Activated CD4-positive, alpha-beta T cell treated with anti-CD3 and anti-CD28 coated beads, Interleukin-2, amount 10 ng/mL, durations not matched to agents 7 days and 5 days (primary cell): Measurements from ENCODE around the gene TCEAL8. TPM values are rescaled to one million over a fixed set of nuclear protein-coding genes. Genes with fewer than 3 reads are reported as not detected.
A peak's percentile ranks its signal among the peaks of the same experiment; 100 is the strongest.

Source experiments
- CTCF ChIA-PET: fragments of 350-600 bp; sonication (Branson Sonifier 250); formaldehyde crosslinking; loops from one replicate; lab custom pipeline; 2021; ENCODE audit warnings: antibody characterized with exemption; lab: Charles Lee
- POLR2A ChIA-PET: fragments of 350-600 bp; sonication (Branson Sonifier 250); formaldehyde crosslinking; loops from one replicate; lab custom pipeline; 2021; ENCODE audit warnings: antibody characterized with exemption; lab: Charles Lee
- DNase-seq: peaks from one replicate; pipeline ENCODE4 v3.0.0-alpha.2; 2020
- H3K27ac Mint-ChIP-seq: one replicate; pipeline ENCODE4 v1.8.0; 2021; ENCODE audit warnings: mild to moderate bottlenecking, moderate library complexity, mixed read lengths
- H3K27me3 Mint-ChIP-seq: one replicate; pipeline ENCODE4 v1.8.0; 2021; ENCODE audit warnings: mixed read lengths
- H3K36me3 Mint-ChIP-seq: one replicate; pipeline ENCODE4 v1.8.0; 2021; ENCODE audit warnings: low read depth, mixed read lengths
- H3K4me1 Mint-ChIP-seq: one replicate; pipeline ENCODE4 v1.8.0; 2021; ENCODE audit warnings: mixed read lengths
- H3K4me3 Mint-ChIP-seq: one replicate; pipeline ENCODE4 v1.8.0; 2021; ENCODE audit warnings: mild to moderate bottlenecking, moderate library complexity, mixed read lengths
- H3K9me3 Mint-ChIP-seq: one replicate; pipeline ENCODE4 v1.8.0; 2021; ENCODE audit warnings: mixed read lengths
- total RNA-seq, 2 experiments: library from RNA; stranded (reverse); gene quantifications; one replicate each; pipeline ENCODE4 v1.2.3, GENCODE V29; 2021

TCEAL8 gene
- total RNA-seq = 10 to 100 TPM; 35.2 to 48.1 TPM

GRCh38 chrX:103254921-103255493 lies at the start of gene TCEAL8:
TSS of gene TCEAL8 (minus strand) at chrX:103255155. CDS start at chrX:103253979, 1,176 bp downstream.
- CTCF ChIA-PET = no interaction called here
- H3K27ac Mint-ChIP-seq = peak within 1 kb of the TSS; percentile 96
- peak; percentile 71 for DNase-seq
- H3K27me3 Mint-ChIP-seq = peaks cover 8% of the 10 kb centered on the region
- H3K9me3 Mint-ChIP-seq = no peaks in the 10 kb centered on the region
- H3K4me1 Mint-ChIP-seq = peaks cover 20% of the 10 kb centered on the region
- peak within 1 kb of the TSS; percentile 91 for H3K4me3 Mint-ChIP-seq
- peaks cover 11% of the 10 kb centered on the region for H3K36me3 Mint-ChIP-seq
- POLR2A ChIA-PET = no interaction called here

GRCh38 chrX:103304705-103305104 lies 49.8 kb upstream of the TCEAL8 start:
- no peaks in the 10 kb centered on the region for H3K9me3 Mint-ChIP-seq
- ChIA-PET CTCF (no interaction called here), POLR2A (no interaction called here)
- no peak overlapping the region for H3K4me3 Mint-ChIP-seq
- H3K4me1 Mint-ChIP-seq = peaks cover 5% of the 10 kb centered on the region
- no peaks in the 10 kb centered on the region for H3K36me3 Mint-ChIP-seq
- no peak overlapping the region for H3K27ac Mint-ChIP-seq
- DNase-seq = no peak
- H3K27me3 Mint-ChIP-seq = no peaks in the 10 kb centered on the region

GRCh38 chrX:103293118-103293517 lies 38.2 kb upstream of the TCEAL8 start:
- H3K36me3 Mint-ChIP-seq = no peaks in the 10 kb centered on the region

GRCh38 chrX:103279624-103280023 lies 24.7 kb upstream of the TCEAL8 start:
- Mint-ChIP-seq H3K36me3 (no peaks in the 10 kb centered on the region), H3K27ac (no peak overlapping the region), H3K27me3 (peaks cover 41% of the 10 kb centered on the region), H3K4me3 (no peak overlapping the region), H3K9me3 (no peaks in the 10 kb centered on the region), H3K4me1 (peaks cover 3% of the 10 kb centered on the region)
- DNase-seq = no peak
- ChIA-PET POLR2A (no interaction called here), CTCF (no interaction called here)

More at GRCh38 chrX:103293118-103293517, 38.2 kb upstream of the TCEAL8 start:
- CTCF ChIA-PET = no interaction called here
- H3K4me3 Mint-ChIP-seq = no peak overlapping the region
- H3K27ac Mint-ChIP-seq = no peak overlapping the region
- H3K27me3 Mint-ChIP-seq = peaks cover 11% of the 10 kb centered on the region
- no peaks in the 10 kb centered on the region for H3K9me3 Mint-ChIP-seq
- no peak for DNase-seq
- no peaks in the 10 kb centered on the region for H3K4me1 Mint-ChIP-seq
- POLR2A ChIA-PET = no interaction called here

GRCh38 chrX:103276581-103277002 lies 21.6 kb upstream of the TCEAL8 start, which contains the start of gene TCEAL5:
TSS of gene TCEAL5 (minus strand) at chrX:103276750. CDS start at chrX:103274563, 2,187 bp downstream.
- ChIA-PET CTCF (no interaction called here), POLR2A (no interaction called here)
- Mint-ChIP-seq H3K9me3 (no peaks in the 10 kb centered on the region), H3K4me1 (peaks cover 3% of the 10 kb centered on the region), H3K27me3 (peaks cover 45% of the 10 kb centered on the region), H3K27ac (no peak within 1 kb of the TSS), H3K4me3 (no peak within 1 kb of the TSS), H3K36me3 (no peaks in the 10 kb centered on the region)
- DNase-seq = no peak

GRCh38 chrX:103275947-103276567 lies 21.1 kb upstream of the TCEAL8 start:
- DNase-seq = no peak
- Mint-ChIP-seq H3K27me3 (peaks cover 45% of the 10 kb centered on the region), H3K36me3 (no peaks in the 10 kb centered on the region), H3K4me1 (peaks cover 3% of the 10 kb centered on the region), H3K4me3 (no peak overlapping the region), H3K9me3 (no peaks in the 10 kb centered on the region), H3K27ac (no peak overlapping the region)
- ChIA-PET POLR2A (no interaction called here), CTCF (no interaction called here)

- POLR2A ChIA-PET = no interaction called here
- H3K4me3 Mint-ChIP-seq = no peak overlapping the region
- peaks cover 3% of the 10 kb centered on the region for H3K4me1 Mint-ChIP-seq
- DNase-seq = no peak
- no peak overlapping the region for H3K27ac Mint-ChIP-seq
- CTCF ChIA-PET = no interaction called here
- no peaks in the 10 kb centered on the region for H3K9me3 Mint-ChIP-seq
- H3K27me3 Mint-ChIP-seq = peaks cover 38% of the 10 kb centered on the region
- no peaks in the 10 kb centered on the region for H3K36me3 Mint-ChIP-seq
These were observed 19.3 kb upstream of the TCEAL8 start for GRCh38 chrX:103274284-103274683.

GRCh38 chrX:103258275-103258674 lies 3.3 kb upstream of the TCEAL8 start:
- peaks cover 8% of the 10 kb centered on the region for H3K36me3 Mint-ChIP-seq
- no peak for DNase-seq
- ChIA-PET CTCF (no interaction called here), POLR2A (no interaction called here)
- H3K4me1 Mint-ChIP-seq = peaks cover 19% of the 10 kb centered on the region
- peaks cover 22% of the 10 kb centered on the region for H3K27me3 Mint-ChIP-seq
- H3K9me3 Mint-ChIP-seq = no peaks in the 10 kb centered on the region
- H3K27ac Mint-ChIP-seq = no peak overlapping the region
- no peak overlapping the region for H3K4me3 Mint-ChIP-seq

- ChIA-PET CTCF (no interaction called here), POLR2A (no interaction called here)
- Mint-ChIP-seq H3K4me3 (no peak overlapping the region), H3K36me3 (peaks cover 11% of the 10 kb centered on the region), H3K4me1 (peaks cover 20% of the 10 kb centered on the region), H3K27me3 (peaks cover 14% of the 10 kb centered on the region), H3K27ac (no peak overlapping the region), H3K9me3 (no peaks in the 10 kb centered on the region)
- DNase-seq = no peak
These were observed 1.7 kb upstream of the TCEAL8 start for GRCh38 chrX:103256651-103257050.

- H3K27ac Mint-ChIP-seq = peak overlapping the region; percentile 96
- DNase-seq = peak; percentile 44
- H3K4me3 Mint-ChIP-seq = peak overlapping the region; percentile 91
- peaks cover 8% of the 10 kb centered on the region for H3K27me3 Mint-ChIP-seq
- ChIA-PET CTCF (no interaction called here), POLR2A (no interaction called here)
- no peaks in the 10 kb centered on the region for H3K9me3 Mint-ChIP-seq
- peaks cover 11% of the 10 kb centered on the region for H3K36me3 Mint-ChIP-seq
- peaks cover 20% of the 10 kb centered on the region for H3K4me1 Mint-ChIP-seq
These were observed 657 bp downstream of the TCEAL8 start for GRCh38 chrX:103254171-103254824.

- Mint-ChIP-seq H3K4me1 (peaks cover 20% of the 10 kb centered on the region), H3K4me3 (peak overlapping the region; percentile 91), H3K36me3 (peaks cover 11% of the 10 kb centered on the region), H3K9me3 (no peaks in the 10 kb centered on the region), H3K27ac (peak overlapping the region; percentile 96), H3K27me3 (peaks cover 7% of the 10 kb centered on the region)
- DNase-seq = no peak
- ChIA-PET CTCF (interaction anchor here (1.2 kb wide), 1 partner anchor 16 kb away, joined by 3 read pairs; no protein-coding TSS in a partner anchor), POLR2A (no interaction called here)
These were observed 1.3 kb downstream of the TCEAL8 start for GRCh38 chrX:103253608-103254007.

GRCh38 chrX:103250977-103251376 lies 4.0 kb downstream of the TCEAL8 start:
- no peak overlapping the region for H3K4me3 Mint-ChIP-seq
- POLR2A ChIA-PET = no interaction called here
- H3K27me3 Mint-ChIP-seq = peaks cover 2% of the 10 kb centered on the region
- no peaks in the 10 kb centered on the region for H3K9me3 Mint-ChIP-seq
- no peak for DNase-seq
- no peak overlapping the region for H3K27ac Mint-ChIP-seq
- CTCF ChIA-PET = no interaction called here
- H3K36me3 Mint-ChIP-seq = peaks cover 11% of the 10 kb centered on the region
- H3K4me1 Mint-ChIP-seq = peaks cover 20% of the 10 kb centered on the region

- Mint-ChIP-seq H3K4me1 (peaks cover 10% of the 10 kb centered on the region), H3K36me3 (peaks cover 11% of the 10 kb centered on the region), H3K27ac (no peak overlapping the region), H3K9me3 (no peaks in the 10 kb centered on the region), H3K4me3 (no peak overlapping the region), H3K27me3 (peaks cover 2% of the 10 kb centered on the region)
- ChIA-PET POLR2A (no interaction called here), CTCF (no interaction called here)
- DNase-seq = no peak
These were observed 5.2 kb downstream of the TCEAL8 start for GRCh38 chrX:103249805-103250204.
